Mucosa of gallbladder (tissue), 1 donor: Measurements from ENCODE around the gene MAPRE3. TPM values are rescaled to one million over a fixed set of nuclear protein-coding genes. Genes with fewer than 3 reads are reported as not detected.

Experiments
- DNase-seq: peaks from one replicate; pipeline ENCODE4 v3.0.0-alpha.2; 2020; ENCODE audit warnings: low spot score
- total RNA-seq: library from RNA; stranded (reverse); gene quantifications from one replicate; pipeline ENCODE4 v1.2.1, GENCODE V29; 2021
- donor health status: DM: no; HTN: no; CAD: no.

Gene MAPRE3
- total RNA-seq, 1 donor from 2014 or later = 25.2 TPM

DNA sequence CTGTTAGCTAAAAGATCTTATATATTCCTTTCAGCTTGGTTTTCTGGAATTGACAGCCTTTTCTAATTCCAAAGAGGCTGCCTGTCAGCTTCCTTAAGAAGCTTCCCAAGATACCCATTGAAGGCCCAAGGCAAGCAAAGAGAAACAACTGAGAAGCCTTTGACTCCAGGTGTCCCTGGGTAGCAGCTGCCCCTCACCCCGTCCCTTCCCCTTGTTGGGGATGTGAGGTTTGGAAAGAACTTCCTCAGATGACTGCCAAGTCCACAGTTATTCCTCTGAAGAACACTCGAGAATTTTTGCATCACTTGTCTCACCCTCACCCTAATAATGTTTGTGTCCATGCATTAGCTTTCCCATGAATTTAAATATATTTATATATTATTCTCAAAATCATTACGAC is 13.3 kb downstream of the MAPRE3 start:
- DNase-seq = no peak

DNA sequence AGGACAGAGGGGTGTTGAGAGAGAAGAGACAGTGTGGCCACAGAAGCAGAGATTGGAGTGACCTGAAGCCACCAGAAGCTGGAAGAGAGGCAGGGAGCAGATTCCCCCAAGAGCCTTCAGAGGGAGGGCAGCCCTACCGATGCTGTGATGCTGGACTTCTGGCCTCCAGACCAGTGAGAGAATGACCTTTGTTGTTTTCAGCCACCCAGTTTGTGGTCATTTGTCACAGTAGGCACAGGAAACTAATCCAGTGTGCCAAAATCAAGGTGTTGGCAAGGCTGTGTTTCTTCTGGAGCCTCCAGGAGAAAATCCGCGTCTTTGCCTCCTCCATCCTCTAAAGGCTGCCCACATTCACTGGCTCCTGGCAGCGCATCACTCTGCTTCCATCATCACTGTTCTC is 15.4 kb downstream of the MAPRE3 start:
- DNase-seq = no peak

DNA sequence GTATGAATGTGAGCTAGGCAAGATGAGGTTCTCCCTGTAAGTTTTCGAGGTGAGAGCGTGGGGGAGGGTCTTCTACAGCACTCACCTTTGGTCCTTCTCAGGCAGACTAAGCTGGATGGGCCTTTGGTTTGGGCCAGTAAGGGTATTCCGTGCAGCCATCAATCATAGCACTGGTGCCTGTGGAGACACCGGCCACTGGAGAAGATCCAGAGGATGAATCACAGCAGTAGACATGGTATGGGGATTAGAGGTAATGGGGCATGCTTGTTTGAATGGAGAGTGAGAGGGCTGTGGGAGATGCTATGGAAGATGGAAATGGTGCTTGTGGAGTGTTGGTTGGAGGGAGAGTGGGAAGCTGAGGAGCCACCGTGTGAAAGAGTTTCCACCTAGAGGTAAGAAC is 16.1 kb downstream of the MAPRE3 start:
- DNase-seq = no peak

DNA sequence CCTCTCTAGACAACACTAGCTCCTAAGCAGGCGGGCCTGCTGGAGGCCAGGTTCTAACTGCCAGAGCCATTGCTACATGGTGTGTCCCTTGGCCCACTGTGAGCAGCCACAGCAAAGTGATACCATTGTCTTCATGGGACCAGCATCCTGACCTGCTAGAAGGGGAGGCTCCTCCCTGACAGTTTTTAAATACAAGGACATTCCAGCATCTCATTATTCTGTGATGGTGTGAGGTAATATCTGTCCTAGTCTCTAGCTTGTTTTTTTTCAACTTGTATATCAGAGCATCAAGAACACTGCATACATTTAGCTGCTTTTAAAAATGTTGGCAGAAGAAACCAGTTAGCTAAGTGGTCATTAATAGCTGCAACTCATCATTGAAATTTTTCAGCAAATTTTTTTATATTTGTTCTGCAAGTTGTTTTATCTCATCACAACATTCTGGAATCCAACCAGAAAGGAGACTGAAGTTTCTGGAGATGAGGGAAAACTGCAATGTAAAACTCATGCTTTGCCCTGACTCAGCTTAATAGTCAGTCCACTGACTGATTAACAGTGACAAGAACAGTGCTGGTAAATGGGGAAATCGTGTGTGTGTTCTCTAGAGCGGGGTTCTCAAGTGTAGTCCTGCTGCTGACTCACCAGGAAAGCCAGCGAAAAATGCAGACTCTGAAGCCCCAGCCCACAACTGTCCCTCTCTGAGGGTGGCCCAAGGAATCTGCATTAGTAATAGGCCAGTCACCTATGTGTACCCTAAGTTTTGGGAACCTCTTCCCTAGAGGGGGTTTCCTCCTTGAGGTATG is 17.8 kb downstream of the MAPRE3 start:
- no peak for DNase-seq

DNA sequence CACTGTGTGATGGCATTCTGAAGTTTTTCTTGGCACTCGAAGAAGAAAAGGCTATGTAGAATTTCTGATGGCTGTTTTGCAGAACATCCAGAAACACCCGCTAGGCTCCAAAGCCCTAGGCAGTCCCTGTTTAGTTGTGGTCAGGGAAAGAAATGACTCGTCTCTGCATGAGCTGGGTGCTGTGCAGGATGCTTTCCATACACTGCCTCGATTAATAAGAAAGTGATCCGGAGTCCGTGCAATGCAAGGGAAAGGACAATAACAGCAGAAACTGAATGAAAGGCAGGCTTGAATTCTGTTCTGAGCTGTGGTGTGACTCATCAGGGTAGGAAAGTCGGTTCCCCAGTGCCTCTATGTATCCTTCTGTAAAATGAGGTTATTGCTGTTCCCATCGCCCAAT is 18.7 kb downstream of the MAPRE3 start:
- DNase-seq = no peak

DNA sequence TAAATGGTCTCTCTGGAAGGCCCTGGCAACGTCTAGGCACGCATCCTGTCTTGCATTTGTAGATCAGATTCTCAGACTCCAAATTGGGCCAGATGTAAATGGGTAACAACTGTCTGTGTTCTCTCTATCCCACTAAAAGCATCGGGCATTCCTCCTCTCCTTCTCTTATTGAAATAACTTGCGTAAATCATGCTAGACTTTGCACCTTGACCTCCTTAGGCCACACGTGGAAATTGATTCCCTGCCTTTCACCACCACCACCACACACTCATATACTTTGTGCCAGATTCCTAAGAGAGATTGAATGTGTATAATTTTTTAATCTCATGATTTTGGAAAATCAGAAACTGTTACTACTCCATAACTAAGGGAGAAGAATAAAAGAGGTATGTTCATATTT is 21.3 kb downstream of the MAPRE3 start:
- DNase-seq = peak; percentile 34

DNA sequence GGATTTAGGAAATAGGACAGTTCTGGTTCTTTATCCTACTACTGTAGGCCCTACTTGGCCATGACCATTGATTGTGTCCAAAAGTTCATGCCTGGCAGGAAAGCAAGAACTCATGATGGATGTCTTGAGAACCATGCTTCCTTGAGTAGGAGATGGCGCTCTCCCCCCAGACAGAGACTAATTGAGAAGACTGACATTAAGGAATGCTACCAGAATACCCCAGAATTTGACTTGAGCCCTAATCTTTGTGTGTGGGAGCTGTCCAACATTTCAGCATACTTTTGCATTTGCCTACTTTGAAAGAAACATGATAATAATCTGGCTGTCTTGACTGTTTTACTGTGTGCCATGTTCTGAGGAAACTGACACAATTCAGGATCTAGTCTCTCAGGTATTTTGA is 23.3 kb downstream of the MAPRE3 start:
- no peak for DNase-seq

DNA sequence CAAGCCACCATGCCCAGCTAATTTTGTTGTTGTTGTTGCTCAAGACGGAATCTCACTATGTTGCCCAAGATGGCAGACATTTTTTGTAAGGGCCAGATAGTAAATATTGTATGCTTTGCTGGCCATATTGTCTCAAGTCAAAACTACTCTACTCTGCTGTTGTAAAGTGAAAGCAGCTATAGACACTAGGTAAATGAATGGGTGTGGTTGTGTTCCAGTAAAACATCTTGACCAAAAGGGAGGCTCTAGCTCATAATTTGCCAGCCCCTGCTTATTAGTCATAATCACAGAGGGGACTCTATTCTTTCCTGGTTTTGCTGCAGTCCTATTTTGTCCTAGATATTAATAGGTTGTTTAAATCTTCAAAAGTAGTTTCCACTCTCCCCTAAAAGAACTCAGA is 24.5 kb downstream of the MAPRE3 start:
- DNase-seq = no peak

DNA sequence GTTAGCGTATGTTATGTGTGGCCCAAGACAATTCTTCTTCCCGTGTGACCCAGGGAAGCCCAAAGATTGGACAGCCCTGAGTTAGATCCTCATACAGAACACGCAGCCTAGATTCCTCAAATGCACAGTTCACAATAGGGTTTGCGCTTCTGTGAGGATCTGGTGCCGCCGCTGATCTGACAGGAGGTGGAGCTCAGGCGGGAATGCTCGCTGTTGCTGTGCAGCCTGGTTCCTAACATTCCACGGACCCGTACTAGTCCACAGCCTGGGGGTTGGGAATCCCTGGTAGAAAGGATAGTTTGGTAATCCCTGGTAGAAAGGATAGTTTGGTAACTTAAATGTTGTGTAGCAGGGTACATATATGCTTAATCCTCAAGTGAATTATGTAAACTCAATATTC is 27.0 kb downstream of the MAPRE3 start:
- DNase-seq = no peak

DNA sequence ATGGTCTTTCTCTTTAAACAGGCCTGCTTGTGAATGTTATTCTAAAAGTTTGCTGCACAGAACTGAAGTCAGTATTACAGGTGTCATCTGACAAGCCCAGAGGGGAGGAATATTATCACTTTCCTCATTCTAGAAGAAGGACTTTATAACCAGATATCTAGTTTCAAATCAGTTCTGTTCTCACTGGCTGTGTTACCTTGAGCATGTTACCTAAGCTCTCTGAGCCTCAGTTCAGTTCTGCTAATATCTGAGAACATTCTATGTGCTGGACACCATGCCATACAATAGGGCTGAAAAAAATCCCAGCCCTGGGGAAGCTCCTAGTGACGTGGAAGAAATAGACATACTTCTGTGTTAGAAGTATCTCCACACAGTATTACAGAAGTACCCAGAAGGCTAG is 27.9 kb downstream of the MAPRE3 start:
- no peak for DNase-seq

DNA sequence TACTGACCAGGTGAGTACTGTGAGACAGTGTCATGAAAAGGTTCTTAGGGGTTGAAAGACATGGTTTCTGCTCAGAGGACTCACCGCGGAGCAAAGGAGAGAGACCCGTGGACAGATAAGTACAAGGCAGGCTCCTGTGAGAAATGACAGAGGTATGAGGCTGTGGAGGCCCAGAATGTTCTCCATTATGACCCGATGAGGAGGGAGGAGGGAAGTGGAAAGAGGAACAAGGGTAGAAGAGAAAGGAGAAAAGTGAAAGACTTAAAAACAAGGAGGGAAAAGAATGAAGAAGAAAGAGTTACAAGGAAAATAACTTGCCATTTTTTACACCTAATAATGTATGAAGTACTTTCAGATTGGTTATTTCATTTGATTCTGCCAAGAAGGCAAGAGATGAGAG is 29.8 kb downstream of the MAPRE3 start:
- no peak for DNase-seq

DNA sequence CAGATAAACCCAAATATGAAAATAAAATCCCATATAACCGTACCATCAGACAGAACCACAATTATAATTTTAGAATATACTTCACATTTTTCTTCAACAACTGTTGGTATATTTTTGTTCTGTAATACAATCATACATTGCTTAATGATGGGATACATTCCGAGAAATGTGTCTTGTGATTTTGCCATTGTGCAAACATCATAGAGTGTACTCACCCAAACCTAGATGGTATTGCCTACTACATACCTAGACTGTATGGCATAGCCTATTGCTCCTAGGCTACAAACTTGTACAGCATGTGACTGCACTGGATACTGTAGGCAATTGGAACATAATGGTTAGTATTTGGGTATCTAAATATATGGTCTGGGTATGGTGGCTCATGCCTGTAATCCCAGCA is 30.6 kb downstream of the MAPRE3 start:
- DNase-seq = no peak

DNA sequence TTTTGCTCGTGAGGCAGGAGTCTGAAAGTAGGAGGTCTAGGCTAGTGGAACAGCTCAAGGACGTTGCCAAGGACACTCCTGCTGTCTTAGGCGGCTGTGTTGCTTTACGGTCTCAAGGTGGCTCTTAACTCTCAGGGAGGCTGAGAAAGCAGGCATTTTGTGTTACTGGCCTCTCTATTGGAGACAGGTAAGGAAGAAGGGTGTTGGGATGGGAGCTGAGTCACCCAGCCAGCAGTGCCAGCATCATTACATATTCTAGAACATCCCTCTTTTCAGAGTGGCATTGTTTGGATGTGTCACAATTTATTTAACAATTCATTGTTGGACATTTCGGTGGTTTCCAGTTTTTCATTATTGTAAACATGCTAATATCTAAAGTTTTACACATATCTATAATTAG is 31.5 kb downstream of the MAPRE3 start:
- no peak for DNase-seq

DNA sequence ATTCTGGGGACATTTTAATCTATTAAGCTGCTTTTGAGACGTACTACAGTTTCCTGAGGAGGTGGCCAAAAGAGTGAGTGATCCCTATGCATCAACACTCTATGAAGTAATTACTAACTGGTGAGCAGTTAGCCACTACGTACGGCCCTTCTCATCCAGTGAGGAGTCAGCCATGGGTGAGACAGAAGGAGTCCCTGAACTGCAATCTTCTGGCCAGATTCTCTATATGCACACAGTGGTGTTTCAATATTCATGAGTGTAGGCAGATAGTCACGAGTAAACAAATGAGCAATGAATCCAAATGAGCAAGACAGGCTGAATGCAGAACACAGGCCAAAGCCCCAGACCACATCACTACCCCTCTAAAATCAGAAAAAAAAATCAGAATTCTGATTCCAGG is 32.6 kb downstream of the MAPRE3 start:
- DNase-seq = no peak

DNA sequence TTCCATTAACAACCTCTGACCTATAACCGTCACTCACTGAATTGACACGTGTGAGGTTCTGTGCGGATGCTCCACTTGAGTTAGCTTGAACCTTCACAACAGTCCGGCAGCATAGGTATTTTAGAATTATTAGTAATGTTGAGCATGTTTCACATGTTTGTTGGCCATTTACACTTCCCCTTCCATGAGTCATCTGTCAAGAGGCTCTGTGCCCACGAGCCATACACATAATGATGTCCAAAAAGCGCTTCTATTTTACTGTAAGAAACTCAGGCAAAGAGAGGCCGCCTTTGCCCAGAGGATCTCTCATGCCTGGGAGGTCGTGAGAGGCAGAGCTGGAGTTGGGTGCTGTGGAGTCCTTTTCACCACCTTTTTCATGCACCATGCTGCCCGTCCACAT is 33.4 kb downstream of the MAPRE3 start:
- no peak for DNase-seq

DNA sequence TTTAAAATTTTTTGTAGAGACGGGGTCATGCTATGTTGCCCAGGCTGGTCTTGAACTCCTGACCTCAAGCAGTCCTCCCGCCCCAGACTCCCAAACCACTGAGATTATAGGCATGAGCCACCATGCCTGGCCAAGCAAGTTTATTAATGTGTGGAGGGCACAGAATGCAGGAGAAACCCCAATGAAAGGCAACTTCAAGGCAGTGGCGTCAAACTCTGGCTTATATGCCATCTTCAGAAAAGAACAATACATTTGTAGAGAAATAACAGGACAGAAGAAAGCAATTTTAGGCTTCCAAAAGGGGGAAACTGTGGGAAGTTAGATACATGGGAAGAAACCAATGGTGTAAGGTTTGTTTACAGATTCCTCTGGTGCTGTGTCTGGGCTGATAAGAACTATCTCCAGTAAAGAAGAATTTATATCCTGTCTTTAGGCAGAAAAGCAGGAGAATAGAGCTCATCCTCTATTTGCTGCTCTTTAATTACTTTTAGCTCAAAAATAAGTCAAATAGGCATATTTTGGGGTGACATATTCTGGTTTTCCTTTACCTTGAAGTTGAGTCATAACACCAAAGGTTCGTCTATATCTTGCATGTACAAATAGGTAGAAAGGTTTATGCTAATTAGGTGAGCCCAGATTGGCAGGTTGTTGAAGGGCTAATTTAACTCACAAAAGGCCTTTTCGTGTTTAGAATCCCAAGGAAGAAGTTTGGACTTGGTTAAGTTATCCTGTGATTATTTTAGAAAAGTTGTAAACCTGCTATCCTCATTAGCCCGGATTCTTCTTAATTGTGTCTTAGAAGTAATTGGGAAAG is 36.4 kb downstream of the MAPRE3 start:
- no peak for DNase-seq

DNA sequence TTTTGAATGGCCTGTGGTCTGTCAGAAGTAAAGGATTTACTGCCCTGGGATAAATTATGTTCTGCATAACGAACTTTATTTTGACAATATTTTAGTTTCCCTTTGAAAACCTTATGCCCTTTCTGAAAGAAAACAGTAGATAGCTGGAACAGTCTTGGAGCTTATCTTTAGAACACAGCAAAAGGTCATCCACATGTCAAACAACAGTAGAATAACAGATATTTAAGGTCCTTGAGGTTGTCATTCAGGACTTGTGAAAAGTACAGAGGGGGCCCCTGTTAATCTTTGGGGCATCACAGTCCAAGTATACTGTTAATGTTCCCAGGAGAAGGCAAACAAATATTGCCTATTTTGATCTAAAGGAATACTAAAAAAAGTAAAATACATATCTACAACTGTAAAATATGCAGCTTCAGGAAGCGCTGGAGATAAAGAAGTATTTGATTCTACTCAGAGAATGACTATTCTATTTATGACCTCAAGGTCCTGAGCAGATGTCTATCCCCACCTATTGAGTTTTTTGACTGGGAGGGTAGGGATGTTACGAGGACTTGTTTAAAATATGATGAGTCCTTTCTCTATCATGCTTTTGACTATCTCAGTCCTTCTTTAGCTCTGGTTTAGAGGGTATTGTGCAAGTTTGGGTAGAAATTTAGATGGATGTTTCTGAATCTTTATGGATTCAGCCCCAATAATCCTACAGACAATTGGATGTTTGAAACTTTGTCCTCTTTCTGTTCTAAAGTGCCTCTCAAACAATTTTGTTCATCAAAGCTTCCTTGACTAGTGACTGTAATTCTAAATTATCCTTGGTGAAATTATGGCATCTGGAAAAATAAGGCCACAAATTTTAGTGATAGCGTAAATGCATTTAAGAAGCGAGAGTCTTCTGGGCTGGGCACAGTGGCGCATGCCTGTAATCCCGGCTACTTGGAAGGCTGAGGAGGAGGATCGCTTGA is 37.3 kb downstream of the MAPRE3 start:
- DNase-seq = no peak

DNA sequence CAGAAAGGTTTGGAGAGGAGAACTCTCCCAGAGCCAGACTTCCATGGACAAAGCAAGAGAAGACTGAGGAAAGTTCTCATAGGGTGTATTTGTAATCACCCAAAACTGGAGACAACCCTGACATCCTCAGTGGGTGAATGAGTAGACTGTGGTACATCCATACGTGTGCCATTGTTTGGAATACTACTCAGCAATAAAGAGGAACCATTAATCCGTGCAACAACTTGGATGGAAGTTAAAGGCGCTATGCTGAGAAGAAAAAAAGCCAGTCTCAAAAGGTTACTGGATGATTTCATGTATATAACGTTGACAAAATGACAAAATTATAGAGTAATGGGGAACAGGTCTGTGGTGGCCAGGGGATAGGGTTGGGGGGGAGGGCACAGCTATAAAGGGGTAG is 38.2 kb downstream of the MAPRE3 start:
- DNase-seq = no peak

DNA sequence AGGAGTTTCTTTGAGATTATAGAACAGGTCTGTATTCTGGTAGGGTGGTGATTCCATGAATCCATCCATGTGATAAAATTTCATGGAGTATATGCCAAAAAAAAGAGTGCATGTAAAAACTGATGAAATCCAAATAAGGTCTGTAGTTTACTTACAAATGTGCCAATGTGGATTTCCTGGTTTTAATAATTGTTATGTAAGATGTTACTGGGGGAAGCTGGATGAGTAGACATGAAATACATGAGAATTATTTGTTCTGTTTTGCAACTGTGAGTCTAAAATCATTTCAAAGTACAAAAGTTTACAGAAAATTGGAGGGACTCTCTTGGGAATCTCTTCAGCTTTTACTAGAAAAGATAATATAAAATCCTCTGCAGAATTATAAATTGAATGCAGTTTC is 38.6 kb downstream of the MAPRE3 start:
- DNase-seq = no peak

DNA sequence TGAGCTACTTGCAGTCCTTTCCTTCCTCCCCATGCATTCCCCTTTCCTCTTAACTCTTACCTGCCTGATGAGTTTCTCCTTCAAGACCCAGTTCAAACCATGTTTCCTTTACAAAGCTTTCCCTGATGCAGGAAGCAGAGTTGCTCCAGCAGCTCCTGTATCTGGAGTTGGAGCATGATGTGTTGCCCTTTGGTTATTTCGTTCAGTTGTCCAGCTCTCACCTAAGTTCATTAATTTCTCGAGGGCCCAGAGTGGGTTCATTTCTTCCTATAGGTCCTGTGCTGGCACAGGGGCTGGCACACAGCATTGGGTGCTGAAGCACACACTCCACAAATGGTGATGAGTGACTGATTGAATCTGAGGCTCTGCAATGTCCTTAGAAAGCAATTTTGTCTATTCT is 39.3 kb downstream of the MAPRE3 start:
- no peak for DNase-seq

DNA sequence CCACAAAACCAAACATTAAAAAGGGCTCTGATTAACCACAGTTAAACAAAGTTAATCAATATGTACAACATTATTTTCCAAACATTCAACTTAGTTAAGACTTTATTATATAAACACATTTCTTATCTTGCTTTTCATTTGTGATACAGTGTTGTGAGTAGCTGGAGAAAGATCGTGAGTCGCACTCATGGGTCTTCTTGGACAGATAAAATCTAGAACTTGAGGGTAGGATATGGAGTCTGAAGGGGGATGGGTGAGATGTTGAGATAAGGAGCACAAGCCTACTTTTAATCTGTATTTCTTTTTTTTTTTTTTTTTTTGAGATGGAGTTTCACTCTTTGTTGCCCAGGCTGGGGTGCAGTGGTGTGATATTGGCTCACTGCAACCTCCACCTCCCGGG is 39.7 kb downstream of the MAPRE3 start:
- DNase-seq = no peak

DNA sequence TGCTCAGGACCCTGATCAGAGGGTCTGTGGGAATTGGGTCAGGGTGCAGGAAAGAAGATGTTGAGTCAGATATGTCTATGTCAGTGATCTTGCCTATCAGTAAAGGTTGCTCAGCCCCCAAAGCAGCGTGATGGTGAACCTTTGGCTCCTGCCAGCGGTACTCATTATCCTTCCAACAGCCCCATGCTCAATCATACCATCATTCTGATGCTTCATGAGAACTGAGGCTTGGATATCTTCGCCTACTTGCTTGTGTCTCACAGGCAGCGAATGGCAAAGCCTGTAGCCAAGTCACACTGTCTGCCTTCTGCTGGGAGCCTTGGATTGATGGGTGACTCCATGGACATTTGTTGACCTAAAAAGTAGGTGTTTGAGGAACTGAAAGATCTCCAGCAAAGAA is 43.3 kb downstream of the MAPRE3 start:
- no peak for DNase-seq
